ENCODE results near the gene MAP2K5.

Gene MAP2K5

DNA sequence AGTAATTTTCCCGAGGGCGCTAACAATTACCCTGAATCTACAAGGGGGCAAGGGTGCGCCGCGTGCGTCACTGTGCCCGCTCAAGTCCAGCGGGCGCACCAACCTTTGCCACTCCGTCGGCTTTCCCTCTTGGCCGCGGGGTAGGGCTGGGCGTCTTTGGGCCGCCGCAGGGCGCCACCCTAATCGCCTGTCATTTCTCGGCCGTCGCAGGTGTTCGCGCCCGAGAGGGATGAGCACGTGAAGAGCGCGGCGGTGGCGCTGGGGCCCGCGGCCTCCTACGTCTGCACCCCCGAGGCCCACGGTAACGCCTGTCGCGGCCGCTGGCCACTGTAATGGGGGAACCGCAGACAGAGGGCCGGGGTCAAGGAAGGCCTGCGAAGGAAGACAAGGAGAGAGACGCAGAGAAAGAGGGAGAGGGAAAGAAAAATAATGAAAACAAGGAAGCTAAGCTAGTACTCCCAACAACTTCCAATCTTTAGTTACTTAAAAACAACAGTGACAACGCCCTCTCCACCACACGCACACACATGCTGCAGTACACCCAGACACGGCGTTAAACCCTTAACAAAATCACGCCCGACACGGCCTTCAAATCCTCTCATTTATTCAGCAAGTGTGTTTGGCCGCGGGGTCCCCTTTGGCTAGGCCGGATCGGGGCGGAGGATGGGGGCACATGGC lies 286.6 kb downstream of the MAP2K5 start:
- no peak for DNase-seq

DNA sequence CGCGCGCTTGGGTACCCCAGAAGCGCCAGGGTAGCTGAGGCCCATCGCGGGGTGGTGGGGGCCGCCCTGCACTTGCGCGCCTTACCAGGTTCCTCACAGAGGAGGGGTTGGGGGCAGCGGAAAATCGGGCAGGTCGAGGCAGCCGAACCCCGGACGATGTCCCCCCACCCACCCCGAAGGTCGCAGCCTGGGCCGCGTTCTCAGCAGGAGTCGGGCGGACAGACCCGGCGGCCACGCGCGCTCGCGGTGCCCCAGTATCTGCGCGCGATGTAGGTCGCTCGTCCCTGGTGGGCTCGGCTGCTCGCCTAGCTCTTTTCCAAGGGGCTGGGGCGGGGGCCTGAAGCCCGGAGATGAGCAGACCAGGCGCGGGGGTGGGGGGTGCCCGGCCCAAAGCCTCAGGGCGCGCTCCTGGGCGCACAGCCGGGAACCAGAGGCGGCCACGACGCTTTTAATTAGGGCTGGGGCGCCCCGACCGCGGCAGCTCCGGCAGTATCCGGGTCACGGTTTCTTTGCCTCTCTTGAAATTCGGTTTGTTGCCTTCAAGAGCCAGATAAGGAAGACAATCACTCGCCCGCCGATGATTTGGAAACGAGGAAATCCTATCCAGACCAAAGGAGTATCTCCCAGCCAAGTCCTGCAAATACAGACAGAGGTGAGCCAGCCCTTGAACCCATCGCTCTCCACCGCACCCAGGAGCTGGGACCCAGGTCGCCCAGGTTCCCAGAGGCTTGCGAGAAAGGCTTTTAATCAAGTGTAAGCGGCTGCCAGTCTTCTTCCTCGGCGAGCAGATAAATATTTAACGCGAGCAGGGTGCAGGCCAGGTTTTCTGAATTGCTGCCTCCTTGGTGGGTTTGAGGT lies 287.4 kb downstream of the MAP2K5 start:
- no peak for DNase-seq

DNA sequence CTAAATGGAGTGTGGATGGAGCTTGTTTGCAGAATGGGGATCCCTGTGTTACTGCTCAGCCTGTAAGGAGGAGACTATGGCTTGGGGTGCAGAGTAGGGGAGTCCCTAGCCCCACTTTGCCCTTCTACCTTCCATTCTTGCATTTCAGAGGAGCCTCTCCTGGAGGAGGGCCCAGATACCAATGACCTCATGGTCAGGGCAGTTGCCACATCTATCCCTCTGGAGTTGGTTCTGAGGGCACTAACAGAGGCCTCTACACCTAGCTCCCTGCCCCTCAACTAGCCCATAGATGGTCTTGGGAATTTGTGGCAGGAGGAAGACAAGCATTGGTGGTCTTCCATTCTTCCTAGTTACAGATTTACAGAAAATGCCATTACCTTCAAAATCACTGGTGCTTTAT lies 288.9 kb downstream of the MAP2K5 start:
- no peak for DNase-seq

DNA sequence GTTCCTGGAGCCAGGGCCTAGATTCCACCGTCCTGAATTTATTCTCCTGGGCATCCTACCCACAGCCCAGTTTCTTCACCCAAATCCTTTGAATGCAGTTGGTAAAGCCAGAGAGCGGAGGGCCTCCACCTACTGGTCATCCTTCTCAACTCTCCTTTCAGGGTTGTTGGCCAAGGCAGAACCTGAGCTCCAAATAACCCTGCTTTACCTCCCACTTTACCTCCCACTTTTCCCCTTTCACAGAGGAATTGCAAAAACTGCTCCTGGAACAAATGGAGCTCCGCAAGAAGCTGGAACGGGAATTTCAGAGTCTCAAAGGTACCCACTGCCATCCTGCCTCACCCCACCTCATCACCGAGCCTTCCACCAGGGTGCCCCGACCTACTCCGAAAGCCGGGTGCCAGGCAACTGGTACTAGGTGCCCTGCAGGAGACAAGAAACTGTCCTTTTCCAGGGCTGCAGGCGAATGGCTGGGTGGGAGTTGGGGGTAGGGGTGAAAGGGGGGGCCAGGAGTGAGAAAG lies 289.6 kb downstream of the MAP2K5 start:
- DNase-seq, result no peak

DNA sequence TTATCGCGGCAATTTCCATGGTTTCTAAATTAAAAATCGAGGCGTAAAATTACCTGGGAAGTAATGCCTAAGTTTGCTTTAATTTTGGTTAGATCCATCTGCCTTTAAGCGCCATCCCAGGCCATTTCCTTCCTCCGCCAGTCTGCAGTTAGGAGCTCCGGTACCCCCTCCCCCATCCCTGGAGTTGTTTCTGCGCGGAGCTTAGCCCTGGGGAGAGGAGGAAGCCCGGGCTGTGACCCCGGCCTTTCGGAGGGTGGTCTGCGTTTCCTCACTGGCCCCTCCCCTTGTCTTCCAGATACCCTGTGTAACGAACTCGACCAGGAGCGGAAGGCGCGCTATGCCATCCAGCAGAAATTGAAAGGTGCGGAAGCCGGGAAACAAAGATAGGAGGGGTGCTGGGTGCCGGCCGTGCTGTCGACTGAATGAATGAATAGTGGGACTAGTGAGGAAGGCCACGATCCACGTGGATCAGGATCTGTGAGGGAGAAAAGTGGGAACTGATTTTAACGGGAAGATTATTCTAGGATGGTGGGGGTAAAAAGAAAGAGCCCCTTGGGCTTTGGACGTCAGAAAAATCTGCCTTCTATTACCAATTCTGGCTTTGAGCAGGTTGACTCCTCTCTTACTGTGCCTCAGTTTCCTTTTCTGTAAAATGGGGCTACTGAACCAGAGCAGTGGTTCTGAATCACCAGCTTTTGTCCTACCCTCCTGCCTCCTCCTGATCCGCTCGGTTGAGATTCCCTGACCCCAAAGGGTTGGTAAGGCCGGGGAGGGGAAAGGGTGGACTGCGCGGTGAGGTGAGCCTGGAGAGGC lies 290.6 kb downstream of the MAP2K5 start:
- DNase-seq, result no peak

DNA sequence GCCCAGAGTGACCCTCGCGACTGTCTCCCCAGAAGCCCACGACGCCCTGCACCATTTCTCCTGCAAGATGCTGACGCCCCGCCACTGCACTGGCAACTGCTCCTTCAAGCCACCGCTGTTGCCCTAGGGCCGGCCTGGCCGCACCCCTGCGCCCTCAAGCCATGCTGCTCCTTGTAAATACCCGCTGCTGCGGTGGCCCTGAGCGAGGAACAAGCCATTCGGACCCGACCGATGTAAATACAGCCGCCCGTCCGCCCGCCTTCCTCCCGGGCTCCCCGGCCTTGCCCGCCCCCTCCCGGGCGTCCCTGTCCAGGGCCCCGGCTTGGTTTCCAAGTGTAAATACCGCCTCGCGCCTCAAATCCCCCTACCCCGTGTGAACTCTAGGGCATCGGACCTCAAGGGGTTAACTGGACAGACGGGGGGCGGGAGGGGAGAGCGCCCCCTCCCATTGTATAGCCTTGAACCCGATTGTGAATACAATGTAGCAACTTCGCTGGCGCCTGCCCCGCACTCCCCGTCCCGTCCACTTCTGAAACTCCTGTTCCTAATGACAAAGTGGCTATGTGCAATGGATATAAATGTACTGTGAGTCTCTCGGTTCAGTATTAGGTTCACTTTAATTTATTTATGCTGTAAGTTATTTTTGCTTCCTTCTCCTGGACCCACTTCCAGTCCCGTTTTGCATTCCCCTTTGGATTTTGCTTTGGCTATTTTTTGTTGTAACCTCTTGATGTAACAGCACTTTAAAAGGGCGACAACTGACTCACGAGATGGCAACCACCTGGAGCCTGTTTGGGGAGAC lies 291.4 kb downstream of the MAP2K5 start:
- DNase-seq, result peak; percentile 41

DNA sequence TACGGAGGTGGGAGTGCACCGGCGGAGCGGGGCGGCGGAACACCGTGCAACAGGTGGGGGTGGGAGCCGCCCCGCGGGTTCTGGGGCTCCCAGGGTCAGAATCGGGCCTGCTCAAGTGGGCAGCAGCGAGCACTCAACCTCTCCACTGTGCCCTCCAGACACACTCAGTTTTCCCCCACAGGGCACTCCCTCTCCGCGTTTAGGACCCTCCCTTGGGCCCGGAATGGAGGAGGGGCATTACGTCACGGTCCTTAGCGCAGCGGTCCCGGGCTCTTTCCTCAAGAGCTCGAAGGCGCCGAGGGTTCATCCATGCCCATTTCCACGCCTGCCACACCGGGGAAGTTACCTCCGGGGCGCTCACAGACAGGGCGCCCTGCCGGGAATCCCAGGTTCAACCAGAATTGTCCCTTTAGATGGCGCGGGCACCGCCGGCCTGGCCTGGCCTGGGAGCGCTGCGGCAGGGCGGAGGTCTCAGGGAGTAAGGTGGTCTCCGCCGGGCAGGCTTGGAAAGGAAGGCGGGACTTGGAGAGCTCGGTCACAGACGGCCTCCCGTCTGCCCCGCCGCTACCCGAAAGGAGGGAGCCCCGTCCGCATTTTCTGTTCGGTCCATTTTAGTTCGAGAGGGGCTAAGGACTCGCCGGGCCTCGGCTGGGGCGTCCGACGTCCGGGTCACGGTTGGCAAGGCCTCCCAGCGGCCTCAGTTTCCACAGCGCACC lies 292.2 kb downstream of the MAP2K5 start:
- no peak for DNase-seq

DNA sequence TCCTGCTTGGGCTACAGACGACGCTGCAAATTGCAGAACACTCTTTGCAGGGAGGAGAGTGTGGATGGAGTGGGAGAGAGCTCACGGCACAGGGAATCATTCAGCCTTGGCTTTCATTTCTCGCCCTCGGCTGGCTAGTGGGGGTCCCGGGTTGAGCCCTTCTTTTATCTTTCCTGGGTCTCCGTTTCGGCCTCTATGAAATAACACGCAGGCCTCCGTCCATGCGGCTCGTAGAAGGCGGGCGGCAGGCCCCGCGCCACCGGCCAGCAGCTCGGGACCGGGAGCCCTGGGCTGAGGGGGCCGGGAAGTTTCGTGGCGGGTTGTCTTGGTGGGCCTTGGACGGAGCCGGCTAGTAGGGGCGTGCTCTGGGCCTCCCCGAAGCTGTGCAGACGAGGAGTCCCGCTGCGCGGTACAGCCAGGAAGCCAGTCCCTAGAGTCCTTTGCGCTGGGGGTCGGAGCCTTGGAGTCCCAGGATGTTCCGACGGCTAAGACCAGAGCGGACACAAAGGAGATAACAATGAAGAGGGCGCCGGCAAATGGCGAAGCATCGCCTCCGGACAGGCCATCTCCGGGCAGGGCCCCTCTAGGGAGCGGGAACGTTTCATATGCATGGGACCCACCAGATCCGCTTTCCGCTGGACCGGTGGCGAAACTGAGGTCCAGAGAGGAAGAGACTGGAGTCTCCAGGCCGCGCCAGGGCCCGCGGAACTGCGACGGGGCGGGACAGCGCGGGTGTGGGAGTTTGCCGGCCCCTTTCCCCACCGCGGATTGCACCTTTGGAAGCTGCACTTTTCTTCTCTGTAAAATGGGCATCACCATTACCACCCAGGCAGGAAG lies 293.0 kb downstream of the MAP2K5 start:
- DNase-seq, result no peak

DNA sequence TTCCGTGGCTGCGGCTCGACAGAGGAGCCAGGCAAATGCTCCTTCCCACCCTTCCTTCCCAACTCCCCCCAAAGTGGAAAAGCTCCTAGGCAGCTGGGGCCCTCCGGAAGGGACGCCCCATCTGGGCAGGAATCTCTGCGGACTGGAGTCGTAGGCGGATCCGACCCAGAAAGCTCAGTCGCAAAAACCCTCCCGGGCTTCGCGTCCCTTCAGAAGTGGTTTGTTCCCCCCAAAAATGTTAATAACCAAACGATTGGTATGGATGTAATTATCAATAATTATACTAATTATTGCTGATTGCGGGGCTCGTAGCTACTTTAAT lies 293.6 kb downstream of the MAP2K5 start:
- DNase-seq, result no peak

DNA sequence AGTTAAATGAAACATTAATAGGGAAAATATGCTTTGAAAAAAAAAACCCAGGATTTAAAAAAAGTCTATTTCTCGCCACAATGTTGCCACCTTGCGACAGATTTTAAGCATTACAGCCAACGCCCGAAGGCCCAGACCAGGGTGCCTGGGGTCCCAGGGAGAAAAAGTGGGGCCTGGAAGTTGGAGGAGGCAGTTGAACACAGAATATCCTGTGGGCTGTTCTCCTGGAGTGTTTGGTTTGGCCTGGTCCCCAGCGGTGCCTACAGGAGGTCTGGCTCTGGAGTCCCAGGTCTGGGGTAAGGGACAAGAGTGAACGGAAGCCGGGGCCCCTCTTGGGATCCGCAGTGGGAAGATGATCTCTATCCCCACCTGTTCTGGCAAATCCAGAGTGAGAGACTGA lies 294.0 kb downstream of the MAP2K5 start:
- DNase-seq, result peak; percentile 57

DNA sequence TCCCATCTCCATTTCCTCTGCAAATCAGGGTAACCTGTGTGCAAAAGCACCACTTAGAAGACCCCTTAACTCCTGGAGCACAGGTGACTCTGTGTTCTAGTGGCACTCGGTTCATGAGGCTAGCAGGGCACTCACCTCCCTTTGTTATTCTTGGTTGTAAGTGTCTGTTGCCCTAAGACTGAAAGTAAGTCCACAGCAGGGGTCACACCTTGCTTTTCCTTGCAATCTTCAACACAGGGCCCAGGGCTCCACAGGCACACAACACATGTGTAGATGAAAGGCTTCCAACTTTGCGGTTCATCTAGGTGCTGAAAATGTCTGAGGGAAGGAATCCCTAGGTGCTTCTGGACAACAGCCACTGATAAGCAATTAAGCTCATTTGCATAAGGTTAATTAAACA lies 294.5 kb downstream of the MAP2K5 start:
- DNase-seq, result no peak

DNA sequence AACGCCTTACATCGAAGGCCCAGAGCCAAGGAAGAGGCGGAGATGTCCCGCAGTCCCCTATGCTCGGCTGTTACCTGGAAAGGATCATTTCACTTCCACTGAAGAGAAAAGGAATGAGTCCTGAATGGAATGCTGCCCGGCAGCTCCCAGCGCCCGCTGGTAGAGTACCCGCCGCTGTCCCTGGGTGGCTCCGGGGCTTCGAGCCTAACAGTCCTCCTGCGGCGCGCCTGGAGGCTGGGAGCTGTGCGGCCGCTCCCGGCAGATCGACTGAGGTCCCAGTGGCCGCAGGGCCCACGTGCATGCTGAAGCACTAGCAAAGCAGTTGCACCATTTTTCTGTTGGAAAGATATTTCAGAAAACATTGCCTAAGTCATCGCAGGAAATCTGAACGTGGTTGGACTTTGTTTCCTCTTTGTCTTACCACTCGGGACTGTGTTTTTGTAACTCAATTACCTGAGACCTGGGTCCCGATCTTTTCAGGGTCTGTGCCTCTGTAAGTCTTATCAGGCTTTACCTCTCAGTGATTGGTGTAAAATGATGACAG lies 296.4 kb downstream of the MAP2K5 start:
- no peak for DNase-seq

DNA sequence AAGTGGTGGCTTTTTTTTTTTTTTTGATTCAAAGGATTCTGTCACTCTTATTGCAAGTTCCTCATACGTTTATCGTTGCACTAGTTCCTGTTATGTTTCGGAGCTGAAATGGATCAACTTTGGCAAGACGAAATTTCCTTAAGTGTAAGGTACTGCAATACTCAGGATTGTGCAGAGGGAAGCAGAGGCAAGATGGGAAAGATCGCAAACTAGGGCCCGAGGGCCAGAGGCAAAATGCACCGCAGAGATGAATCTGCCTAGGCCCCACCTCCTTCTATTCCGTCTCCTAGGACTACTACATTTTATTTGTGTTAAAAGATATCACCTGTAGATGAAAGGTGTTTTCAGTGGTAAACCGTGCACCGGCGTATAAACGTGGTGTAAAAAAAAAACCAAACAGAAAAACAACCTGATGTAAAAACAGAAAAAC lies 297.0 kb downstream of the MAP2K5 start:
- no peak for DNase-seq

DNA sequence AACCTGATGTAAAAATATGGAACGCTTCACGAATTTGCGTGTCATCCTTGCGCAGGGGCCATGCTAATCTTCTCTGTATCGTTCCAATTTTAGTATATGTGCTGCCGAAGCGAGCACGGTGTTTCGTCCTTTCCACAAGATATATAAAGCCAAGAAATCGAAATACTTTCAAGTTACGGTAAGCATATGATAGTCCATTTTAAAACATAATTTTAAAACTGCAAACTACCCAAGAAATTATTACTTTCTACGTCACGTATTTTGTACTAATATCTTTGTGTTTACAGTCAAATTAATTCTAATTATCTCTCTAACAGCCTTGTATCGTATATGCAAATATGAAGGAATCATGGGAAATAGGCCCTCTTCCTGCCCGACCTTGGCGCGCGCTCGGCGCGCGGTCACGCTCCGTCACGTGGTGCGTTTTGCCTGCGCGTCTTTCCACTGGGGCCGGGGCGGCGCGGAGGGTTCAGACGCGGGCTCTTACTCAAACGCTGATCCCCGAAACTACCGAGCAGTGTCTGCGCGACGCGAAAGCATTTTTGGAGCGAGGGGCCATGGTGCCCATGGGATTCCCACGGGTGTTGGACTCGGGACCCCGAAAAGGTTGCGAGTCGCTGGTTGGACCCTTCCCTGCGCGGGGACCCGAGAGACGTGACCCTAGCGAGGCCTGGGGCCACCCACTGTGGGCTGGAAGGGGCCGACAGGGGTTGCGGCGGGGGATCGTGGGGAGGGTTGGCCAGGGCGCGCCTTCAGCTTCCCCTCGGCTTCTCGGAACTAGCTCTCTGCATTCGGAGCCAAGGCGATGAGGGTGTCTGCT lies 297.6 kb downstream of the MAP2K5 start, which contains the start of gene RNU6-1:
Gene RNU6-1, minus strand, starts transcription at position 117 of the 820 bp plus-strand sequence.
- DNase-seq, result peak; percentile 97

DNA sequence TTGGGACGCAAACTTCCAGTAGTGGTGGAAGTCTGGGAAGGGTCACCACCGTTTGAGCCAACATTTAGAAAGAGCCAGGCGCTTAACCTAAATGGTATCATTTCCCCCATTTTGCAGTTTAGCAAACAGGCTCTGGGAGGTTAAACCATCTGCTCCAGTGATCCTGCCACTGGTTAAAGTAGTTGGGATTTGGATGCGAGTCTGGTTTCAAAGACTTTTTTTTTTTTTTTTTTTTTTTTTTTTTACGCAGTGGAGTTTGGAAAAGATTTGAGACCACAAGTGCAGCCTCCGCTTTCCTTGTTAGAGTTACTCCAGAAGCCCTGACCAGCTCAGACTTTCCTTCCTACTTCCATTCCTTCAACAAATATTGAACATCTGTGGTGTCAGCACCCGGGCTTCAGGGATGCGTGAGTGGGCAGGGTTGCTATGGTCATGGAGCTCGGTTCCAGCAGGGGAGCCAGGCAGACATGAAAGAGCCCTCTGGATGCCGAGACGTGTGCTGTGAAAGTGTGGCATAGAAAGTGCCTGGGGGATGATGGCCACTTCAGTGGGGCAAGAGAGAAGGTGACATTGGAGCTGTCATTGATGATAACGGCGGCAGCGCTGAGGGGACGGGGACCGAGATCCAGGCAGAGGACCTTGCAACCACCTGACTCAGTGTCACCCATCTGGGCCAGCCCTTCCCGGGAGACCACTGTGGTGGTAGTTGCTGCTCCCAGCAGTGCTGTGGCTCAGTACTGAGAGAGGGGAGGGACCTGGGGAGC lies 298.4 kb downstream of the MAP2K5 start:
- no peak for DNase-seq

DNA sequence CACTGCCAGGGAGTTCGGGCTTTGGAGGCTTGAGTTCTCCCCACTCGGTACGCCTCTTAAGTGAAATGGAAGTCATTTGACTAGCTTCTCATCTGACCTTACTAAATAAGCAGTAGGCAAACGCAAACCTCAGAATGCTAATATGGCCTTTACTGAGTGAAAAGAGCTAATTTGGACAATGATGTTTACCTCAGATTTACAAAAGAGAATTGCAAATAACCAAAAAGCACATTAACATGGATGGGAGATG lies 298.9 kb downstream of the MAP2K5 start:
- DNase-seq, result no peak

DNA sequence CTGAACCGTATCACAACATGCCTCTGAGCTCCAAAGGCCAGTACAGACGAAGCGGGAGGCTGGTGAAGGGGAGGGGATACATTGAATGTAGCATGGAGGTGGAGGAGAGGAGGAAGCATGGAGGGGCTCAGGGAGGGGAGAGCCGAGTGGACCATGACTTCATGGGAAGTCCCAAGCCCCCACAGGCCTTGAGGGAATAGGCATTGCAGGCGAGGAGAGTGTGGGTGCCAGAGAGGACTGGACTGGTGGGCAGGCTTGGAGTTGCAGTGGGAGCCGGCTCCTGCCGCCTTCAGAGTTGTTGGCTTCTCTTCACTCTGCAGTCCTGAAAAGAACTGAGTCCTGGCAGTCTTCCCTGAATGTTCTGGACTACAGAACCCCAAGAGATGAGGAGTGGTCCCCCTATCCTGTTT lies 300.6 kb downstream of the MAP2K5 start:
- DNase-seq, result no peak

DNA sequence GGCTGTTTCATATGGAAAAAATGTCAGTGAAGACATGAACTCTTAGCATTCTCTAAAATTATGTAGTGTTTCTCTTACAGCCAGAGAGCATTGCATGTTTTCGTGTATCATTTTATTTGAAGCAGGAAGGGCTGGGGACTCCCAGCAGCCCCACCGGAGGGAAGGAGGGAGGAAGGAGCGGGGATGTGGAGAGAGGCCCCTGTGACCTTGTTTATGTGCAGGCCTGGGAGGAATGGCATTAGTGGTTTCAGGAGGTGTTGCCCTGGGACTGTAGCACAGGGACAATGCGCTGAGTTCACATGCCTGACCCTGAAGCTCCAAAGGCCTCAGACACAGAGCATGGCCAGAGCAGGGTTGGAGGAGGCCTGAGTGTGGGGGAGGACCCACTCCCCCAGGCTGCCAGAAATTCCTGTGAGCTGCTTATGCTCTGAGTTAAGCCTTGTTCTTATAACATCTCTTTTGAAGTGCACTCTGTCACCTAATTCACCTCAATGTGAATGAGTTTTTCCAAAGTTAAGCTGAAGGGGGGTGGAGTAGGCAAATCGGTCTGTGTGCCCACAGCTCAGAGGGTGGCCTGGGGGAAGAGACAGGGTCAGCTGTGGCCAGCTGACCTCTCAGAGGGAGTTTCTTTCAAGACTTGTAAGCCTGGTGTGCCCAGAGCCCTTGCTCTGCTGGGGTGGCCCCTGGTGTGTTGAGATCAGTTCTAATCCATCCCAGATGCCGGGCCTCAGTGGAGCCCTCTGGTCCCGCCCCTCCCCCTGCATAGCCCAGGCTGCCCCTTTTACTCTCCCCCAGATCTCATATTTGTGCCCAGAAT lies 301.3 kb downstream of the MAP2K5 start:
- DNase-seq, result no peak

Data from activated CD8-positive, alpha-beta memory T cell treated with anti-CD3 and anti-CD28 coated beads, Interleukin-2, amount 50 U/mL, for 4 hours (primary cell).